Trophoblast cell (in vitro differentiated cells and primary cell): ENCODE data around the gene MSH2.

Experiments used
- DNase-seq, 2 donors: peaks; one replicate each; pipeline ENCODE4 v3.0.0-alpha.2; 2016
- H2AFZ ChIP-seq: 2 replicates; pipeline ENCODE4 v1.6.1; 2013; ENCODE audit warnings: low read length, moderate library complexity, mild to moderate bottlenecking; ENCODE audit not compliant: insufficient read depth, poor library complexity
- H2AK5ac ChIP-seq: 2 replicates; pipeline ENCODE4 v1.6.1; 2013; ENCODE audit warnings: mild to moderate bottlenecking, low read length
- H2BK120ac ChIP-seq: 2 replicates; pipeline ENCODE4 v1.6.1; 2013; ENCODE audit warnings: low read length, mild to moderate bottlenecking, moderate library complexity; ENCODE audit not compliant: insufficient read depth, poor library complexity
- H2BK12ac ChIP-seq: 2 replicates; pipeline ENCODE4 v1.6.1; 2013; ENCODE audit warnings: mild to moderate bottlenecking, low read length, moderate library complexity
- H2BK5ac ChIP-seq: 2 replicates; pipeline ENCODE4 v1.6.1; 2013; ENCODE audit warnings: low read length, low read depth, moderate library complexity, mild to moderate bottlenecking; ENCODE audit not compliant: poor library complexity
- H3K14ac ChIP-seq: 2 replicates; pipeline ENCODE4 v1.6.1; 2013; ENCODE audit warnings: mild to moderate bottlenecking, low read length
- H3K18ac ChIP-seq: 2 replicates; pipeline ENCODE4 v1.6.1; 2013; ENCODE audit warnings: mild to moderate bottlenecking, low read length
- H3K23ac ChIP-seq: 2 replicates; pipeline ENCODE4 v1.6.1; 2013; ENCODE audit warnings: low read length
- H3K27ac ChIP-seq: 2 replicates; pipeline ENCODE4 v1.5.1; 2013; ENCODE audit warnings: low read depth, mild to moderate bottlenecking, inconsistent platforms, low read length, moderate library complexity
- H3K27me3 ChIP-seq: 2 replicates; pipeline ENCODE4 v1.6.1; 2013; ENCODE audit warnings: inconsistent platforms, mild to moderate bottlenecking, low read length, moderate library complexity; ENCODE audit not compliant: insufficient read depth
- H3K36me3 ChIP-seq, 2 experiments: 1 replicate in 1 of 2; 2 replicates in 1 of 2; pipeline ENCODE4 v1.6.1; 2013; ENCODE audit warnings: low read length in 2 of 2, mild to moderate bottlenecking in 2 of 2, moderate library complexity in 1 of 2; ENCODE audit not compliant: insufficient read depth in 2 of 2, control insufficient read depth in 1 of 2
- H3K4ac ChIP-seq: 2 replicates; pipeline ENCODE4 v1.6.1; 2013; ENCODE audit warnings: low read depth, mild to moderate bottlenecking, low read length, moderate library complexity
- H3K4me1 ChIP-seq, 2 experiments: 1 replicate in 1 of 2; 2 replicates in 1 of 2; pipeline ENCODE4 v1.6.1; 2013; ENCODE audit warnings: low read length in 2 of 2, mild to moderate bottlenecking in 2 of 2, moderate library complexity in 1 of 2; ENCODE audit not compliant: insufficient read depth in 2 of 2, control insufficient read depth in 1 of 2
- H3K4me2 ChIP-seq: 2 replicates; pipeline ENCODE4 v1.6.1; 2013; ENCODE audit warnings: inconsistent platforms, mild to moderate bottlenecking, low read length, moderate library complexity
- H3K4me3 ChIP-seq: 2 replicates; pipeline ENCODE4 v1.5.1; 2013; ENCODE audit warnings: mild to moderate bottlenecking, low read depth, low read length, inconsistent platforms
- H3K79me1 ChIP-seq: one replicate; pipeline ENCODE4 v1.6.1; 2013; ENCODE audit warnings: low read length
- H3K79me2 ChIP-seq: 2 replicates; pipeline ENCODE4 v1.6.1; 2013; ENCODE audit warnings: low read length, mild to moderate bottlenecking; ENCODE audit not compliant: control insufficient read depth, insufficient read depth, poor library complexity
- H3K9ac ChIP-seq: 2 replicates; pipeline ENCODE4 v1.6.1; 2013; ENCODE audit warnings: mild to moderate bottlenecking, low read length
- H3K9me3 ChIP-seq: 2 replicates; pipeline ENCODE4 v1.6.1; 2013; ENCODE audit warnings: low read depth, mild to moderate bottlenecking, control low read depth, inconsistent platforms, low read length; ENCODE audit not compliant: insufficient read depth
- H4K12ac ChIP-seq: 2 replicates; pipeline ENCODE4 v1.6.1; 2013; ENCODE audit warnings: low read depth, mild to moderate bottlenecking, low read length, moderate library complexity
- H4K8ac ChIP-seq: 2 replicates; pipeline ENCODE4 v1.6.1; 2013; ENCODE audit warnings: low read depth, mild to moderate bottlenecking, low read length, moderate library complexity
- H4K91ac ChIP-seq: one replicate; pipeline ENCODE4 v1.6.1; 2013; ENCODE audit warnings: low read depth, mild to moderate bottlenecking, low read length, moderate library complexity
- WGBS: extraction: QIAGEN DNeasy Blood & Tissue Kit; methylation state at CpG from one replicate; pipeline ENCODE4 v1.1.7; 2013; ENCODE audit warnings: missing lambda C conversion rate; ENCODE audit not compliant: insufficient read length, insufficient coverage; ENCODE audit errors: extremely low coverage; 5-methylcytosine and 5-hydroxymethylcytosine counted together

MSH2 gene

GRCh38 chr2:47402555-47402804 lies 476 bp upstream of the MSH2 start:
- DNase-seq, result peak in 1 of 2 donors; percentile 16
- Histone ChIP-seq H2AK5ac (no peak overlapping the region), H3K79me1 (peaks cover 6% of the 10 kb centered on the region), H3K79me2 (peaks cover 11% of the 10 kb centered on the region), H2BK120ac (no peak overlapping the region), H3K18ac (no peak overlapping the region), H4K91ac (peak overlapping the region; percentile 22), H2BK5ac (no peak overlapping the region), H3K27ac (no peak overlapping the region), H3K4me2 (peak overlapping the region; percentile 82), H3K4me3 (peak overlapping the region; percentile 37), H3K27me3 (no peaks in the 10 kb centered on the region), H2AFZ (peak overlapping the region; percentile 52), H4K8ac (peak overlapping the region; percentile 79), H3K9me3 (no peaks in the 10 kb centered on the region), H3K4me1 (peaks cover 3 to 7% of the 10 kb centered on the region in 2 experiments), H3K36me3 (peaks cover 0 to 2% of the 10 kb centered on the region in 2 experiments), H3K9ac (peak overlapping the region; percentile 78), H4K12ac (peak overlapping the region; percentile 6), H3K4ac (no peak overlapping the region), H3K14ac (peak overlapping the region; percentile 12), H3K23ac (no peak overlapping the region), H2BK12ac (no peak overlapping the region)
- no CpG with 5 or more reads among the region's 8 CpGs for WGBS

- peak overlapping the region; percentile 49 for H2BK5ac ChIP-seq
- H2AK5ac ChIP-seq, result no peak overlapping the region
- peak overlapping the region; percentile 85 for H4K91ac ChIP-seq
- peak overlapping the region; percentile 90 for H3K4me3 ChIP-seq
- H3K36me3 ChIP-seq, result peaks cover 2 to 4% of the 10 kb centered on the region in 2 experiments
- H2AFZ ChIP-seq, result peak overlapping the region; percentile 85
- DNase-seq, result no peak
- H2BK12ac ChIP-seq, result no peak overlapping the region
- no CpG with 5 or more reads among the region's 24 CpGs for WGBS
- peak overlapping the region; percentile 75 for H3K4me2 ChIP-seq
- peak overlapping the region; percentile 88 for H3K14ac ChIP-seq
- H3K18ac ChIP-seq, result peak overlapping the region; percentile 89
- no peaks in the 10 kb centered on the region for H3K27me3 ChIP-seq
- H4K12ac ChIP-seq, result peak overlapping the region; percentile 88
- H2BK120ac ChIP-seq, result peak overlapping the region; percentile 79
- H3K27ac ChIP-seq, result peak overlapping the region; percentile 69
- peaks cover 6% of the 10 kb centered on the region for H3K79me1 ChIP-seq
- H3K9me3 ChIP-seq, result no peaks in the 10 kb centered on the region
- peak overlapping the region; percentile 78 for H3K9ac ChIP-seq
- peaks cover 3 to 7% of the 10 kb centered on the region in 2 experiments for H3K4me1 ChIP-seq
- no peak overlapping the region for H3K23ac ChIP-seq
- H3K79me2 ChIP-seq, result peaks cover 11% of the 10 kb centered on the region
- H3K4ac ChIP-seq, result peak overlapping the region; percentile 82
- peak overlapping the region; percentile 90 for H4K8ac ChIP-seq
Observed at GRCh38 chr2:47403609-47404193, 745 bp downstream of the MSH2 start.

- Histone ChIP-seq H4K91ac (no peak overlapping the region), H3K23ac (no peak overlapping the region), H3K4ac (peak overlapping the region; percentile 65), H3K27ac (no peak overlapping the region), H2BK120ac (no peak overlapping the region), H4K8ac (no peak overlapping the region), H3K4me1 (peaks cover 3 to 7% of the 10 kb centered on the region in 2 experiments), H3K4me3 (no peak overlapping the region), H3K36me3 (peaks cover 4 to 5% of the 10 kb centered on the region in 2 experiments), H3K9me3 (no peaks in the 10 kb centered on the region), H3K9ac (no peak overlapping the region), H2BK5ac (no peak overlapping the region), H2AK5ac (no peak overlapping the region), H3K4me2 (peak overlapping the region; percentile 23), H4K12ac (no peak overlapping the region), H2AFZ (no peak overlapping the region), H3K27me3 (no peaks in the 10 kb centered on the region), H3K14ac (no peak overlapping the region), H3K79me2 (peaks cover 11% of the 10 kb centered on the region), H3K79me1 (peaks cover 6% of the 10 kb centered on the region), H3K18ac (no peak overlapping the region), H2BK12ac (no peak overlapping the region)
- WGBS, result no CpG with 5 or more reads among the region's 10 CpGs
- no peak for DNase-seq
Observed at GRCh38 chr2:47404356-47404755, 1.4 kb downstream of the MSH2 start.

- Histone ChIP-seq H4K12ac (no peak overlapping the region), H3K4me2 (no peak overlapping the region), H3K4me3 (no peak overlapping the region), H3K9me3 (no peaks in the 10 kb centered on the region), H3K27me3 (no peaks in the 10 kb centered on the region), H2AK5ac (no peak overlapping the region), H3K14ac (no peak overlapping the region), H3K18ac (no peak overlapping the region), H3K27ac (no peak overlapping the region), H2BK5ac (no peak overlapping the region), H3K9ac (no peak overlapping the region), H3K79me1 (peaks cover 6% of the 10 kb centered on the region), H2BK12ac (no peak overlapping the region), H3K23ac (no peak overlapping the region), H3K79me2 (peaks cover 11% of the 10 kb centered on the region), H4K8ac (no peak overlapping the region), H3K36me3 (peaks cover 5 to 7% of the 10 kb centered on the region in 2 experiments), H3K4ac (peak overlapping the region; percentile 78), H4K91ac (no peak overlapping the region), H2AFZ (no peak overlapping the region), H3K4me1 (peaks cover 3 to 7% of the 10 kb centered on the region in 2 experiments), H2BK120ac (no peak overlapping the region)
- DNase-seq, result no peak
- WGBS, result no CpG with 5 or more reads among the region's 2 CpGs
Observed at GRCh38 chr2:47405757-47406156, 2.8 kb downstream of the MSH2 start.
